HepG2 (cell line): ENCODE measurements around the gene HS2ST1. TPM values are rescaled to one million over a fixed set of nuclear protein-coding genes. Genes with fewer than 3 reads are reported as not detected.

Experiments
- ATAC-seq: fragments of 200-7000 bp; cut with Tn5 transposase; 3 replicates; pipeline ENCODE4 v1.9.1; 2020; ENCODE audit warnings: mild to moderate bottlenecking, moderate library complexity
- BruUV-seq: library from RNA; stranded (reverse); fragments of 400-500 nt; replicated peaks from 2 replicates; lab custom pipeline; 2021; lab: Mats Ljungman, UMichigan
- CTCF ChIA-PET: fragments of 300-600 bp; formaldehyde crosslinking; extraction: SDS; loops from one replicate; lab custom pipeline; 2021; ENCODE audit warnings: low total read pairs, inconsistent platforms, low intra/inter-chr PET ratio; lab: Yijun Ruan, JAX
- POLR2A ChIA-PET: fragments of 350-600 bp; sonication (Branson Sonifier 250); formaldehyde crosslinking; loops from one replicate; lab custom pipeline; 2020; ENCODE audit warnings: antibody characterized with exemption, inconsistent platforms; lab: Yijun Ruan, JAX
- DNase-seq: peaks from one replicate; pipeline ENCODE4 v3.0.0-alpha.2; 2015; ENCODE audit warnings: low spot score
- FAIRE-seq: peaks from 3 replicates; lab custom pipeline; 2011; peaks lifted over from hg19 to GRCh38; lab: Jason Lieb, UNC
- H2AFZ ChIP-seq: one replicate; pipeline ENCODE4 v1.6.1; 2011; ENCODE audit warnings: low read length, inconsistent platforms
- H3K27ac ChIP-seq: fragments of 300-600 bp; 3 replicates; pipeline ENCODE4 v1.8.0; 2011; ENCODE audit warnings: mixed run types, mild to moderate bottlenecking, mixed read lengths, low read length, inconsistent platforms; ENCODE audit not compliant: insufficient read depth; ENCODE audit errors: extremely low read length
- H3K27me3 ChIP-seq, 2 experiments: fragments of 200-600 bp in 1 of 2; 2 replicates in 1 of 2; 3 replicates in 1 of 2; pipeline versions ENCODE4 v1.6.0 to v1.8.0; 2011; ENCODE audit warnings: low read length in 2 of 2, mild to moderate bottlenecking in 2 of 2, moderate library complexity in 2 of 2, inconsistent platforms in 1 of 2; ENCODE audit not compliant: insufficient read depth in 2 of 2, control insufficient read depth in 1 of 2
- H3K36me3 ChIP-seq, 2 experiments: fragments of 200-600 bp in 1 of 2; replicated peaks in 1 of 2; 2 replicates in 1 of 2; 3 replicates in 1 of 2; pipeline versions ENCODE4 v1.5.1 to v1.8.0; 2011; ENCODE audit warnings: low read length in 2 of 2, inconsistent platforms in 1 of 2; ENCODE audit not compliant: insufficient read depth in 2 of 2, control insufficient read depth in 1 of 2
- H3K4me1 ChIP-seq: 2 replicates; pipeline ENCODE4 v1.5.1; 2012; ENCODE audit warnings: low read length, inconsistent platforms; ENCODE audit not compliant: insufficient read depth
- H3K4me2 ChIP-seq: 2 replicates; pipeline ENCODE4 v1.6.0; 2011; ENCODE audit warnings: low read depth, low read length, inconsistent platforms
- H3K4me3 ChIP-seq, 3 experiments: fragments of 200-600 bp in 1 of 3; sonication (generic), shearing (Covaris generic) in 1 of 3; replicated peaks in 1 of 3; 2 replicates each; pipeline ENCODE4 v1.5.1; 2011 to 2016; ENCODE audit warnings: low read length in 3 of 3, inconsistent platforms in 2 of 3, low read depth in 2 of 3, mild to moderate bottlenecking in 2 of 3, control low read depth in 1 of 3, mixed read lengths in 1 of 3; ENCODE audit not compliant: insufficient read depth in 1 of 3
- H3K79me2 ChIP-seq: one replicate; pipeline ENCODE4 v1.6.1; 2011; ENCODE audit warnings: low read length, inconsistent platforms; ENCODE audit not compliant: insufficient read depth
- H3K9ac ChIP-seq: 2 replicates; pipeline ENCODE4 v1.6.0; 2011; ENCODE audit warnings: mild to moderate bottlenecking, low read depth, low read length, inconsistent platforms; ENCODE audit not compliant: insufficient read depth
- H3K9me3 ChIP-seq: 2 replicates; pipeline ENCODE4 v1.5.1; 2012; ENCODE audit warnings: mild to moderate bottlenecking, low read length
- H4K20me1 ChIP-seq: 2 replicates; pipeline ENCODE4 v1.6.0; 2011; ENCODE audit warnings: inconsistent platforms, mild to moderate bottlenecking, low read length, moderate library complexity; ENCODE audit not compliant: insufficient read depth
- KDM3A ChIP-seq: IDR thresholded peaks from 2 replicates; pipeline ENCODE4 v1.6.1; 2018; ENCODE audit warnings: low read depth, missing compliant biosample characterization
- MEIS1 ChIP-seq: sonication (generic); formaldehyde crosslinking; IDR thresholded peaks from 2 replicates; pipeline ENCODE4 v1.9.0; 2021; ENCODE audit warnings: mild to moderate bottlenecking, missing genetic modification reagents, moderate library complexity, borderline replicate concordance
- THAP11 ChIP-seq: IDR thresholded peaks from 2 replicates; pipeline ENCODE4 v1.6.1; 2016; ENCODE audit warnings: missing biosample characterization, missing genetic modification reagents
- ZNF142 ChIP-seq: sonication (generic); formaldehyde crosslinking; IDR thresholded peaks from 2 replicates; pipeline ENCODE4 v1.4.0; 2020; ENCODE audit warnings: missing genetic modification reagents
- ZNF354B ChIP-seq: sonication (generic); formaldehyde crosslinking; IDR thresholded peaks from 2 replicates; pipeline ENCODE4 v1.8.0; 2022; ENCODE audit warnings: mild to moderate bottlenecking, missing genetic modification reagents
- ZNF674 ChIP-seq: sonication (generic); formaldehyde crosslinking; IDR thresholded peaks from 2 replicates; pipeline ENCODE4 v1.5.0; 2020; ENCODE audit warnings: low read depth, mild to moderate bottlenecking, missing genetic modification reagents
- WGBS: methylation state at CpG from one replicate; pipeline ENCODE4 v1.1.6; 2017; ENCODE audit warnings: low lambda C conversion rate; 5-methylcytosine and 5-hydroxymethylcytosine counted together
- in situ Hi-C: cut with HindIII; loops from 2 replicates; pipeline ENCODE4 v1.10.0; 2017; ENCODE audit warnings: low pct_unique_long_range_greater_than_20kb; ENCODE audit not compliant: extremely low pct_ligation_motif_present
- intact Hi-C: fragments of 100-400 bp; cut with micrococcal nuclease; formaldehyde crosslinking; loops from one replicate; pipeline ENCODE4 v1.10.0; 2022; ENCODE audit not compliant: unreplicated experiment
- polyA plus RNA-seq, 8 experiments: library from polyadenylated mRNA; depleted of rRNA in 3 of 8; stranded (reverse) in 7 of 8; unstranded in 1 of 8; fragments of >200 nt; fragmentation: Illumina TruSeq in 4 of 8; extraction: Trizol in 4 of 8; gene quantifications; 2 replicates each; pipeline versions ENCODE4 v1.2.1 to v1.2.3, GENCODE V29; 2011 to 2016; ENCODE audit warnings: low read depth in 4 of 8, missing spikeins in 1 of 8, mixed read lengths in 1 of 8; ENCODE audit not compliant: insufficient read depth in 1 of 8
- total RNA-seq, 5 experiments: library from RNA; depleted of rRNA; stranded (reverse); fragments of >200 nt; fragmentation: Illumina TruSeq; extraction: Trizol; gene quantifications; 2 replicates each; pipeline ENCODE4 v1.2.3, GENCODE V29; 2016; ENCODE audit warnings: low read depth in 1 of 5

HS2ST1 gene
- total and polyA plus RNA-seq, 2 of the 13 experiments (the other 11 are each of a cell fraction or from before 2014, with no cell fraction given): 22.1 to 58.7 TPM

- TF ChIP-seq ZNF142 (CRISPR knock-in tag) (no peak), KDM3A (no peak), THAP11 (CRISPR knock-in tag) (no peak), ZNF674 (CRISPR knock-in tag) (no peak)
- TF ChIP-seq, all 625 proteins: peak for 0
Measured at GRCh38 chr1:86950712-86951419, 36.4 kb downstream of the HS2ST1 start (continued).

DNA sequence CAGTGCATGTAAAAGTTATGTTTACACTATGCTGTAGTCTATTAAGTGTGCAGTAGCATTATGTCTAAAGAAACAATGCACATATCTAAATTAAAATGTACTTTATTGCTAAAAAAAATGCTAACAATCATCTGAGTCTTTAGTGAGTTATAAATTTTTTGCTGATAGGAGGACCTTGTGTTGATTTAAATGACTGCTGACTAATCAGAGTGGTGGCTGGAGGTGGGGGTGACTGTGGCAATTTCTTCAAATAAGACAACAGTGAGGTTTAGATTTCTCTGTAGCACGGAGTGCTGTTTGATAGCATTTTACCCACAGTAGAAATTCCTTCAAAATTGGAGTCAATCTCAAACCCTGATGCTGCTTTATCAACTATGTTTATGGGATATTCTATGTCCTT is 37.0 kb downstream of the HS2ST1 start:
- no peaks in the 10 kb centered on the region for H3K27me3 ChIP-seq
- WGBS: 100% methylated on average over 1 of the region's 1 CpG
- DNase-seq: no peak
- no peaks in the 10 kb centered on the region; the same call in 1 of the 2 replicates for H3K4me1 ChIP-seq
- H4K20me1 ChIP-seq: no peaks in the 10 kb centered on the region
- no peak for ATAC-seq
- no peaks in the 10 kb centered on the region for H3K9me3 ChIP-seq
- H3K79me2 ChIP-seq: peaks cover 90% of the 10 kb centered on the region
- no TSS peak for BruUV-seq
- FAIRE-seq: no peak
- POLR2A ChIA-PET: no interaction called here
- H3K4me3 ChIP-seq: no peak overlapping the region
- H2AFZ ChIP-seq: no peak overlapping the region
- TF ChIP-seq ZNF354B (no peak), MEIS1 (CRISPR knock-in tag) (no peak)
- H3K9ac ChIP-seq: no peak overlapping the region
- H3K27ac ChIP-seq: no peak overlapping the region
- no peak overlapping the region for H3K4me2 ChIP-seq
- in situ Hi-C loops: loop anchor here (10.0 kb wide), 1 partner anchor 117 kb away; no protein-coding TSS in a partner anchor
- no peaks in the 10 kb centered on the region for H3K36me3 ChIP-seq
- intact Hi-C loops: no loop called here
- CTCF ChIA-PET: no interaction called here
